ENCODE results near the gene KCNN1. TPM values are rescaled to one million over a fixed set of nuclear protein-coding genes. Genes with fewer than 3 reads are reported as not detected.

KCNN1 gene
- total RNA-seq, 1 donor from 2014 or later: 1.5 TPM

- Histone ChIP-seq H4K20me1 (ENCODE audit: insufficient read depth, low read length) (peaks cover 34% of the 10 kb centered on the region), H2AFZ (ENCODE audit: low read depth, low read length) (no peak overlapping the region), H3K9ac (ENCODE audit: low read length) (no peak overlapping the region), H3K79me2 (ENCODE audit: insufficient read depth, low read length) (no peaks in the 10 kb centered on the region), H3K9me3 (ENCODE audit: insufficient read depth, low read depth, low read length) (no peaks in the 10 kb centered on the region), H3K36me3 (ENCODE audit: insufficient read depth, low read length) (no peaks in the 10 kb centered on the region), H3K4me2 (ENCODE audit: low read length) (no peak overlapping the region), H3K4me3 (ENCODE audit: insufficient read depth, low read depth, low read length) (no peak overlapping the region), H3K4me1 (ENCODE audit: insufficient read depth, low read length) (peaks cover 9% of the 10 kb centered on the region), H3K27me3 (ENCODE audit: insufficient read depth, low read length) (no peaks in the 10 kb centered on the region), H3K27ac (ENCODE audit: low read depth, low read length) (no peak overlapping the region)
- TF ChIP-seq EZH2 (IDR thresholded peaks at IDR 0.05; ENCODE audit: insufficient read depth, low read length) (no peak), CTCF (IDR thresholded peaks at IDR 0.05; ENCODE audit: insufficient read depth, low read depth, low read length) (no peak)
- H3K36me3 Mint-ChIP-seq (ENCODE audit: low read depth, unreplicated experiment): peaks cover 5% of the 10 kb centered on the region
- H3K9me3 Mint-ChIP-seq (ENCODE audit: unreplicated experiment): no peaks in the 10 kb centered on the region
- FAIRE-seq (no peak), DNase-seq (ENCODE audit: low read depth) (no peak)
- H3K27ac Mint-ChIP-seq (ENCODE audit: unreplicated experiment): no peak overlapping the region
- H3K4me1 Mint-ChIP-seq (ENCODE audit: low read depth, unreplicated experiment): peaks cover 4% of the 10 kb centered on the region
- H3K27me3 Mint-ChIP-seq (ENCODE audit: low read depth, unreplicated experiment): no peaks in the 10 kb centered on the region
- H3K4me3 Mint-ChIP-seq (ENCODE audit: unreplicated experiment): no peak overlapping the region
These were observed 24.7 kb upstream of the KCNN1 start for GRCh38 chr19:17942181-17942580.

GRCh38 chr19:17942582-17943273 is 24.2 kb upstream of the KCNN1 start:
- no peak overlapping the region for H3K4me3 Mint-ChIP-seq (ENCODE audit: unreplicated experiment)
- peaks cover 4% of the 10 kb centered on the region for H3K4me1 Mint-ChIP-seq (ENCODE audit: low read depth, unreplicated experiment)
- H3K9me3 Mint-ChIP-seq (ENCODE audit: unreplicated experiment): no peaks in the 10 kb centered on the region

More at GRCh38 chr19:17942582-17943273, 24.2 kb upstream of the KCNN1 start:
- Histone ChIP-seq H3K36me3 (ENCODE audit: insufficient read depth, low read length) (no peaks in the 10 kb centered on the region), H3K9me3 (ENCODE audit: insufficient read depth, low read depth, low read length) (no peaks in the 10 kb centered on the region), H3K4me3 (ENCODE audit: insufficient read depth, low read depth, low read length) (no peak overlapping the region), H3K79me2 (ENCODE audit: insufficient read depth, low read length) (no peaks in the 10 kb centered on the region), H3K27ac (ENCODE audit: low read depth, low read length) (no peak overlapping the region), H4K20me1 (ENCODE audit: insufficient read depth, low read length) (peaks cover 29% of the 10 kb centered on the region), H3K4me2 (ENCODE audit: low read length) (no peak overlapping the region), H2AFZ (ENCODE audit: low read depth, low read length) (no peak overlapping the region), H3K27me3 (ENCODE audit: insufficient read depth, low read length) (no peaks in the 10 kb centered on the region), H3K4me1 (ENCODE audit: insufficient read depth, low read length) (peaks cover 9% of the 10 kb centered on the region), H3K9ac (ENCODE audit: low read length) (no peak overlapping the region)
- Mint-ChIP-seq H3K27me3 (ENCODE audit: low read depth, unreplicated experiment) (no peaks in the 10 kb centered on the region), H3K36me3 (ENCODE audit: low read depth, unreplicated experiment) (peaks cover 4% of the 10 kb centered on the region), H3K27ac (ENCODE audit: unreplicated experiment) (no peak overlapping the region)
- TF ChIP-seq CTCF (IDR thresholded peaks at IDR 0.05; ENCODE audit: insufficient read depth, low read depth, low read length): no peak
- FAIRE-seq: no peak
- DNase-seq (ENCODE audit: low read depth): no peak
